ENCODE data around the gene DGCR6.

DNA sequence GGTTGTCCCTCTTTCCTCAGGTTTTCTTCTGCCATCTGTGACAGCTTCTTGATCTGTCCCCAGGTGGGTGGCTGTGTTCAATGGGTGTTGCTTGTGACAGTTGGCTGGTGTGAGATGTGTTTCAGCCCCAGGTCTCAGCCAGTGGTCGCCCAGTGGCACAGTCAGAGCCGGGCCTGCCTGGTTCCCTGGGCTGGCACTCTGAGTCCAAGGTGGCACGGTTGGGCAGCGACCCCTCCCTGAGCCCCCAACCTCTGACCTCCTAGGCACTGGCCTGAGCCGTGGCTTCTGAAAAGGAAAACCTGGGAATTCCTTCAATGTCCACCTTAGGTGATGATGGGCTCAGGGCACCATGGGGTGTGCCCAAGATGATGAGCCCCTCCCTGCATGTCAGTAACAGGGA, 44.0 kb downstream of the DGCR6 start:
- no peak for TF ChIP-seq POLR2AphosphoS5 (IDR thresholded peaks at IDR 0.05)
- TF ChIP-seq POLR2A (IDR thresholded peaks at IDR 0.05), result no peak
- TF ChIP-seq, protein P1, sequence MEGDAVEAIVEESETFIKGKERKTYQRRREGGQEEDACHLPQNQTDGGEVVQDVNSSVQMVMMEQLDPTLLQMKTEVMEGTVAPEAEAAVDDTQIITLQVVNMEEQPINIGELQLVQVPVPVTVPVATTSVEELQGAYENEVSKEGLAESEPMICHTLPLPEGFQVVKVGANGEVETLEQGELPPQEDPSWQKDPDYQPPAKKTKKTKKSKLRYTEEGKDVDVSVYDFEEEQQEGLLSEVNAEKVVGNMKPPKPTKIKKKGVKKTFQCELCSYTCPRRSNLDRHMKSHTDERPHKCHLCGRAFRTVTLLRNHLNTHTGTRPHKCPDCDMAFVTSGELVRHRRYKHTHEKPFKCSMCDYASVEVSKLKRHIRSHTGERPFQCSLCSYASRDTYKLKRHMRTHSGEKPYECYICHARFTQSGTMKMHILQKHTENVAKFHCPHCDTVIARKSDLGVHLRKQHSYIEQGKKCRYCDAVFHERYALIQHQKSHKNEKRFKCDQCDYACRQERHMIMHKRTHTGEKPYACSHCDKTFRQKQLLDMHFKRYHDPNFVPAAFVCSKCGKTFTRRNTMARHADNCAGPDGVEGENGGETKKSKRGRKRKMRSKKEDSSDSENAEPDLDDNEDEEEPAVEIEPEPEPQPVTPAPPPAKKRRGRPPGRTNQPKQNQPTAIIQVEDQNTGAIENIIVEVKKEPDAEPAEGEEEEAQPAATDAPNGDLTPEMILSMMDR (IDR thresholded peaks at IDR 0.05), result no peak
- no peak for TF ChIP-seq EP300 (IDR thresholded peaks at IDR 0.05)
